Measurements from ENCODE around the gene FIG4. TPM values are rescaled to one million over a fixed set of nuclear protein-coding genes. Genes with fewer than 3 reads are reported as not detected.

Gene FIG4
- polyA plus RNA-seq, 1 donor (not counting 4 experiments of a cell fraction or from before 2014, with no cell fraction given) = 12.8 TPM

GRCh38 chr6:109669811-109670210 lies 21.3 kb upstream of the FIG4 start:
- FAIRE-seq (no peak), DNase-seq (ENCODE audit: low read depth, low spot score) (no peak)
- Histone ChIP-seq H3K9me1 (ENCODE audit: control insufficient read depth, extremely low read depth, insufficient read depth, low read length) (no peaks in the 10 kb centered on the region), H3K79me2 (ENCODE audit: control insufficient read depth, insufficient read depth, low read length) (no peaks in the 10 kb centered on the region), H3K9me3 (ENCODE audit: control insufficient read depth, low read depth, low read length) (no peaks in the 10 kb centered on the region), H3K4me1 (ENCODE audit: control insufficient read depth, extremely low read depth, insufficient read depth, low read length) (peaks cover 7% of the 10 kb centered on the region), H3K36me3 (ENCODE audit: control insufficient read depth in 2 of 2, extremely low read depth in 1 of 2, insufficient read depth in 2 of 2, low read length in 2 of 2) (no peaks in the 10 kb centered on the region), H3K4me3 (ENCODE audit: control insufficient read depth in 2 of 3, extremely low read depth in 1 of 3, insufficient read depth in 2 of 3, low read depth in 1 of 3, low read length in 3 of 3) (no peak overlapping the region), H3K27me3 (ENCODE audit: control insufficient read depth, extremely low read depth, insufficient read depth, low read length) (no peaks in the 10 kb centered on the region), H3K27ac (ENCODE audit: control insufficient read depth, insufficient read depth, low read length) (no peak overlapping the region), H3K4me2 (ENCODE audit: control insufficient read depth, extremely low read depth, insufficient read depth, low read depth, low read length) (no peak overlapping the region), H2AFZ (ENCODE audit: control insufficient read depth, low read length) (no peak overlapping the region), H3K9ac (ENCODE audit: control insufficient read depth, extremely low read depth, insufficient read depth, low read length) (no peak overlapping the region), H4K20me1 (ENCODE audit: control insufficient read depth, extremely low read depth, insufficient read depth, low read length) (no peaks in the 10 kb centered on the region)
- TF ChIP-seq EZH2 (IDR thresholded peaks at IDR 0.05; ENCODE audit: low read length) = no peak
- dilution Hi-C loops (cut with MboI; ENCODE audit: extremely low pct_ligation_motif_present, low sequenced_read_pairs) = no loop called here

GRCh38 chr6:109671733-109672132 lies 19.4 kb upstream of the FIG4 start:
- Histone ChIP-seq H3K4me3 (ENCODE audit: control insufficient read depth in 2 of 3, extremely low read depth in 1 of 3, insufficient read depth in 2 of 3, low read depth in 1 of 3, low read length in 3 of 3) (no peak overlapping the region), H3K9me3 (ENCODE audit: control insufficient read depth, low read depth, low read length) (no peaks in the 10 kb centered on the region), H3K4me1 (ENCODE audit: control insufficient read depth, extremely low read depth, insufficient read depth, low read length) (no peaks in the 10 kb centered on the region), H3K9me1 (ENCODE audit: control insufficient read depth, extremely low read depth, insufficient read depth, low read length) (no peaks in the 10 kb centered on the region), H3K27ac (ENCODE audit: control insufficient read depth, insufficient read depth, low read length) (no peak overlapping the region), H3K36me3 (ENCODE audit: control insufficient read depth in 2 of 2, extremely low read depth in 1 of 2, insufficient read depth in 2 of 2, low read length in 2 of 2) (no peaks in the 10 kb centered on the region), H2AFZ (ENCODE audit: control insufficient read depth, low read length) (no peak overlapping the region), H3K9ac (ENCODE audit: control insufficient read depth, extremely low read depth, insufficient read depth, low read length) (no peak overlapping the region), H3K79me2 (ENCODE audit: control insufficient read depth, insufficient read depth, low read length) (no peaks in the 10 kb centered on the region), H3K27me3 (ENCODE audit: control insufficient read depth, extremely low read depth, insufficient read depth, low read length) (no peaks in the 10 kb centered on the region), H4K20me1 (ENCODE audit: control insufficient read depth, extremely low read depth, insufficient read depth, low read length) (no peaks in the 10 kb centered on the region), H3K4me2 (ENCODE audit: control insufficient read depth, extremely low read depth, insufficient read depth, low read depth, low read length) (no peak overlapping the region)
- DNase-seq (ENCODE audit: low read depth, low spot score) (no peak), FAIRE-seq (no peak)
- dilution Hi-C loops (cut with MboI; ENCODE audit: extremely low pct_ligation_motif_present, low sequenced_read_pairs) = no loop called here
- TF ChIP-seq CTCF (optimal IDR thresholded peaks at IDR 0.05 in 1 of 3, IDR thresholded peaks at IDR 0.05 in 1 of 3, conservative IDR thresholded peaks at IDR 0.05 in 1 of 3; ENCODE audit: extremely low read depth in 1 of 3, insufficient read depth in 2 of 3, low read length in 3 of 3) (no peak), EZH2 (IDR thresholded peaks at IDR 0.05; ENCODE audit: low read length) (no peak)

- TF ChIP-seq CTCF (optimal IDR thresholded peaks at IDR 0.05 in 1 of 3, IDR thresholded peaks at IDR 0.05 in 1 of 3, conservative IDR thresholded peaks at IDR 0.05 in 1 of 3; ENCODE audit: extremely low read depth in 1 of 3, insufficient read depth in 2 of 3, low read length in 3 of 3) (no peak), EZH2 (IDR thresholded peaks at IDR 0.05; ENCODE audit: low read length) (no peak)
- no peaks in the 10 kb centered on the region for H3K79me2 ChIP-seq (ENCODE audit: control insufficient read depth, insufficient read depth, low read length)
- no peak overlapping the region for H3K27ac ChIP-seq (ENCODE audit: control insufficient read depth, insufficient read depth, low read length)
- no peaks in the 10 kb centered on the region for H3K27me3 ChIP-seq (ENCODE audit: control insufficient read depth, extremely low read depth, insufficient read depth, low read length)
- no peak for FAIRE-seq
- H3K9me3 ChIP-seq (ENCODE audit: control insufficient read depth, low read depth, low read length) = no peaks in the 10 kb centered on the region
- no peaks in the 10 kb centered on the region for H3K36me3 ChIP-seq (ENCODE audit: control insufficient read depth in 2 of 2, extremely low read depth in 1 of 2, insufficient read depth in 2 of 2, low read length in 2 of 2)
- no peak overlapping the region for H3K9ac ChIP-seq (ENCODE audit: control insufficient read depth, extremely low read depth, insufficient read depth, low read length)
- no peak overlapping the region for H2AFZ ChIP-seq (ENCODE audit: control insufficient read depth, low read length)
- dilution Hi-C loops (cut with MboI; ENCODE audit: extremely low pct_ligation_motif_present, low sequenced_read_pairs) = no loop called here
- no peaks in the 10 kb centered on the region for H3K4me1 ChIP-seq (ENCODE audit: control insufficient read depth, extremely low read depth, insufficient read depth, low read length)
- H3K9me1 ChIP-seq (ENCODE audit: control insufficient read depth, extremely low read depth, insufficient read depth, low read length) = no peaks in the 10 kb centered on the region
- H3K4me3 ChIP-seq (ENCODE audit: control insufficient read depth in 2 of 3, extremely low read depth in 1 of 3, insufficient read depth in 2 of 3, low read depth in 1 of 3, low read length in 3 of 3) = no peak overlapping the region
- H3K4me2 ChIP-seq (ENCODE audit: control insufficient read depth, extremely low read depth, insufficient read depth, low read depth, low read length) = no peak overlapping the region
- DNase-seq (ENCODE audit: low read depth, low spot score) = no peak
- H4K20me1 ChIP-seq (ENCODE audit: control insufficient read depth, extremely low read depth, insufficient read depth, low read length) = no peaks in the 10 kb centered on the region
Observed at GRCh38 chr6:109672175-109672574, 18.9 kb upstream of the FIG4 start.
